Skin of body (tissue), 2 donors: Measurements from ENCODE around the gene SPATA31D1. TPM values are rescaled to one million over a fixed set of nuclear protein-coding genes. Genes with fewer than 3 reads are reported as not detected.
"Not testable (repeated sequence)": the region's sequence is repeated elsewhere in the genome, so short reads cannot be mapped to it uniquely, and the experiment has no call there.

Source experiments
- DNase-seq: peaks from one replicate; lab custom pipeline; 2025; lab: John Stamatoyannopoulos, UW
- total RNA-seq: library from RNA; depleted of rRNA; stranded (reverse); fragments of >200 nt; gene quantifications from one replicate; pipeline ENCODE4 v1.2.3, GENCODE V29; 2014

The SPATA31D1 gene
- total RNA-seq, result not detected

- DNase-seq, result not testable (repeated sequence)
Measured at GRCh38 chr9:81988472-81988871, at the start of gene SPATA31D1. Gene SPATA31D1, plus strand, starts transcription at chr9:81988772. Its CDS starts 47 bp downstream, at chr9:81988819.

GRCh38 chr9:81943393-81943792, 45.2 kb upstream of the SPATA31D1 start, which contains the start of gene SPATA31D3:
Gene SPATA31D3, plus strand, starts transcription at chr9:81943500. Its CDS starts 86 bp downstream, at chr9:81943586.
- DNase-seq, result not testable (repeated sequence)

GRCh38 chr9:81948650-81949049, 39.9 kb upstream of the SPATA31D1 start:
- DNase-seq, result not testable (repeated sequence)

- DNase-seq, result no peak
Measured at GRCh38 chr9:81953096-81953495, 35.5 kb upstream of the SPATA31D1 start.

- no peak for DNase-seq
Measured at GRCh38 chr9:81955625-81956024, 32.9 kb upstream of the SPATA31D1 start.

GRCh38 chr9:81964218-81965171, 24.1 kb upstream of the SPATA31D1 start:
- DNase-seq, result peak; percentile 3

- no peak for DNase-seq
Measured at GRCh38 chr9:81968026-81968425, 20.5 kb upstream of the SPATA31D1 start.

- no peak for DNase-seq
Measured at GRCh38 chr9:81969971-81970370, 18.6 kb upstream of the SPATA31D1 start.

- no peak for DNase-seq
Measured at GRCh38 chr9:81971727-81972126, 16.8 kb upstream of the SPATA31D1 start.

- no peak for DNase-seq
Measured at GRCh38 chr9:81974764-81975163, 13.8 kb upstream of the SPATA31D1 start.

- no peak for DNase-seq
Measured at GRCh38 chr9:81976351-81976750, 12.2 kb upstream of the SPATA31D1 start.

- no peak for DNase-seq
Measured at GRCh38 chr9:81979196-81979595, 9.4 kb upstream of the SPATA31D1 start.

- DNase-seq, result no peak
Measured at GRCh38 chr9:81980568-81980967, 8.0 kb upstream of the SPATA31D1 start.

- no peak for DNase-seq
Measured at GRCh38 chr9:81981883-81982282, 6.7 kb upstream of the SPATA31D1 start.

- no peak for DNase-seq
Measured at GRCh38 chr9:81984928-81985327, 3.6 kb upstream of the SPATA31D1 start.

GRCh38 chr9:81986051-81986450, 2.5 kb upstream of the SPATA31D1 start:
- no peak for DNase-seq

GRCh38 chr9:81989700-81990099, 1.1 kb downstream of the SPATA31D1 start:
- DNase-seq, result no peak

GRCh38 chr9:81993656-81994055, 5.1 kb downstream of the SPATA31D1 start:
- no peak for DNase-seq

- no peak for DNase-seq
Measured at GRCh38 chr9:81999806-82000205, 11.2 kb downstream of the SPATA31D1 start.

GRCh38 chr9:82010711-82011110, 22.1 kb downstream of the SPATA31D1 start:
- DNase-seq, result no peak

GRCh38 chr9:82011133-82011532, 22.6 kb downstream of the SPATA31D1 start:
- DNase-seq, result no peak

- no peak for DNase-seq
Measured at GRCh38 chr9:82012276-82012675, 23.7 kb downstream of the SPATA31D1 start.

- DNase-seq, result no peak
Measured at GRCh38 chr9:82020331-82020730, 31.8 kb downstream of the SPATA31D1 start.
